ENCODE data around the gene FAM32A.

FAM32A gene

GRCh38 chr19:16225279-16226183 lies 40.3 kb downstream of the FAM32A start:
- no peak for DNase-seq (ENCODE audit: low spot score)

- no peak for DNase-seq (ENCODE audit: low spot score)
Observed at GRCh38 chr19:16226184-16226591, 41.0 kb downstream of the FAM32A start.

- DNase-seq (ENCODE audit: low spot score): no peak
Observed at GRCh38 chr19:16226878-16227836, 41.9 kb downstream of the FAM32A start.

- DNase-seq (ENCODE audit: low spot score): no peak
Observed at GRCh38 chr19:16227837-16228636, 42.8 kb downstream of the FAM32A start.

- no peak for DNase-seq (ENCODE audit: low spot score)
Observed at GRCh38 chr19:16228637-16229321, 43.6 kb downstream of the FAM32A start.

- no peak for DNase-seq (ENCODE audit: low spot score)
Observed at GRCh38 chr19:16229322-16229641, 44.1 kb downstream of the FAM32A start.

GRCh38 chr19:16232127-16232526 lies 46.9 kb downstream of the FAM32A start:
- no peak for DNase-seq (ENCODE audit: low spot score)

- DNase-seq (ENCODE audit: low spot score): no peak
Observed at GRCh38 chr19:16232568-16232967, 47.4 kb downstream of the FAM32A start.

GRCh38 chr19:16233081-16233776 lies 48.0 kb downstream of the FAM32A start:
- no peak for DNase-seq (ENCODE audit: low spot score)

GRCh38 chr19:16233836-16234551 lies 48.8 kb downstream of the FAM32A start:
- no peak for DNase-seq (ENCODE audit: low spot score)

GRCh38 chr19:16234552-16235445 lies 49.6 kb downstream of the FAM32A start:
- no peak for DNase-seq (ENCODE audit: low spot score)

- DNase-seq (ENCODE audit: low spot score): no peak
Observed at GRCh38 chr19:16235811-16236652, 50.8 kb downstream of the FAM32A start.
